ENCODE measurements around the gene HRH4. TPM values are rescaled to one million over a fixed set of nuclear protein-coding genes. Genes with fewer than 3 reads are reported as not detected.

The HRH4 gene
- total and polyA plus RNA-seq, 2 donors (not counting 1 experiment from before 2014, with no cell fraction given): 0.03 to 0.07 TPM

DNA sequence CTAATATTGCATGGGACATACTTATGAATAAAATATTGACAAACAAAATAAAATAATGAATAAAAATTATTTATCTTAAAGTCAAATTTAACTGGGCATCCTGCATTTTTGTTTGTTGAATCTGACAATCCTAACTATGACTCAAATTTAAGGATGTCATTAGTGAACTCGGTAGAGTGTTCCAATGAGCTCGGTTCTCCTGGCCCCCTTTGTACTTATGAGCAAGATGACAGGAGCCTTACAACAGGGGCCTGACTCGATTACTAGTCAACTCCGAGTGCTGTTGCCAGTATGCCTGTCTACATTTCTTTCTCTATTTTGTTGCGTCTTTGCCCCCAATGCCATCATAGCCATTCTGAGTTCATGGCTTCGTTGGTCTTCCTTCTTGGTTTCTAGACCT, 40.3 kb downstream of the HRH4 start:
- peaks cover 3% of the 10 kb centered on the region for H3K27me3 Mint-ChIP-seq

More for the DNA sequence above, 40.3 kb downstream of the HRH4 start:
- no peak overlapping the region for H3K27ac ChIP-seq (ENCODE audit: low read length in 2 of 2)
- no peaks in the 10 kb centered on the region for H3K4me1 Mint-ChIP-seq
- H3K27me3 ChIP-seq (replicated peaks in 1 of 4; ENCODE audit: control extremely low read depth in 1 of 4, control insufficient read depth in 3 of 4, insufficient read depth in 4 of 4, low read length in 3 of 4): no peaks in the 10 kb centered on the region
- H3K9me3 ChIP-seq (ENCODE audit: control extremely low read depth in 1 of 3, control insufficient read depth in 2 of 3, insufficient read depth in 1 of 3, low read length in 2 of 3): no peaks in the 10 kb centered on the region
- TF ChIP-seq CTCF (IDR thresholded peaks at IDR 0.05): no peak
- TF ChIP-seq EZH2 (IDR thresholded peaks at IDR 0.05; ENCODE audit: borderline replicate concordance, insufficient read depth, low read depth, low read length, poor library complexity, severe bottlenecking): no peak
- no peaks in the 10 kb centered on the region for H3K9me3 Mint-ChIP-seq (ENCODE audit: insufficient read depth)
- H3K36me3 ChIP-seq (replicated peaks in 1 of 2; ENCODE audit: control extremely low read depth in 1 of 2, control insufficient read depth in 1 of 2, extremely low read depth in 1 of 2, insufficient read depth in 2 of 2, low read length in 1 of 2): no peaks in the 10 kb centered on the region
- no peak overlapping the region for H3K4me3 Mint-ChIP-seq
- ATAC-seq (ENCODE audit: low read depth) (no peak), DNase-seq (no peak)
- ChIA-PET CTCF (interaction anchor here (1.5 kb wide), 1 partner anchor 142 kb away, joined by 3 read pairs; no protein-coding TSS in a partner anchor), POLR2A (no interaction called here)
- no peak overlapping the region for H3K27ac Mint-ChIP-seq
- H3K79me2 ChIP-seq (ENCODE audit: control insufficient read depth, insufficient read depth, low read length): no peaks in the 10 kb centered on the region
- no peak overlapping the region for H3K9ac ChIP-seq (ENCODE audit: low read length)
- H2AFZ ChIP-seq (ENCODE audit: insufficient read depth, low read depth, low read length, poor library complexity, severe bottlenecking): no peak overlapping the region
- intact Hi-C loops (cut with micrococcal nuclease): no loop called here
- H3K4me3 ChIP-seq (ENCODE audit: control extremely low read depth in 1 of 5, extremely low read depth in 1 of 5, insufficient read depth in 1 of 5, low read depth in 2 of 5, low read length in 4 of 5): no peak overlapping the region
- H3K4me1 ChIP-seq (ENCODE audit: control insufficient read depth in 2 of 2, insufficient read depth in 2 of 2, low read length in 2 of 2): no peaks in the 10 kb centered on the region
- H4K20me1 ChIP-seq (ENCODE audit: control insufficient read depth, insufficient read depth, low read length, poor library complexity, severe bottlenecking): no peaks in the 10 kb centered on the region
- no peak overlapping the region for H3K4me2 ChIP-seq (replicated peaks; ENCODE audit: low read depth, low read length, poor library complexity, severe bottlenecking)
- 94% methylated on average over 6 of the region's 6 CpGs for WGBS (ENCODE audit: insufficient coverage)
